ENCODE results near the gene ZNF121.
A peak's percentile ranks its signal among the peaks of the same experiment; 100 is the strongest.
"Not testable (repeated sequence)": the region's sequence is repeated elsewhere in the genome, so short reads cannot be mapped to it uniquely, and the experiment has no call there.

The ZNF121 gene

GRCh38 chr19:9584073-9584833 lies at the start of gene ZNF121:
Gene ZNF121, minus strand, starts transcription at chr19:9584504. Its CDS starts 16,407 bp downstream, at chr19:9568097.
- peak; percentile 98 for DNase-seq

GRCh38 chr19:9627856-9628255 lies 43.6 kb upstream of the ZNF121 start:
- no peak for DNase-seq

GRCh38 chr19:9622531-9622930 lies 38.2 kb upstream of the ZNF121 start:
- DNase-seq, result no peak

DNA sequence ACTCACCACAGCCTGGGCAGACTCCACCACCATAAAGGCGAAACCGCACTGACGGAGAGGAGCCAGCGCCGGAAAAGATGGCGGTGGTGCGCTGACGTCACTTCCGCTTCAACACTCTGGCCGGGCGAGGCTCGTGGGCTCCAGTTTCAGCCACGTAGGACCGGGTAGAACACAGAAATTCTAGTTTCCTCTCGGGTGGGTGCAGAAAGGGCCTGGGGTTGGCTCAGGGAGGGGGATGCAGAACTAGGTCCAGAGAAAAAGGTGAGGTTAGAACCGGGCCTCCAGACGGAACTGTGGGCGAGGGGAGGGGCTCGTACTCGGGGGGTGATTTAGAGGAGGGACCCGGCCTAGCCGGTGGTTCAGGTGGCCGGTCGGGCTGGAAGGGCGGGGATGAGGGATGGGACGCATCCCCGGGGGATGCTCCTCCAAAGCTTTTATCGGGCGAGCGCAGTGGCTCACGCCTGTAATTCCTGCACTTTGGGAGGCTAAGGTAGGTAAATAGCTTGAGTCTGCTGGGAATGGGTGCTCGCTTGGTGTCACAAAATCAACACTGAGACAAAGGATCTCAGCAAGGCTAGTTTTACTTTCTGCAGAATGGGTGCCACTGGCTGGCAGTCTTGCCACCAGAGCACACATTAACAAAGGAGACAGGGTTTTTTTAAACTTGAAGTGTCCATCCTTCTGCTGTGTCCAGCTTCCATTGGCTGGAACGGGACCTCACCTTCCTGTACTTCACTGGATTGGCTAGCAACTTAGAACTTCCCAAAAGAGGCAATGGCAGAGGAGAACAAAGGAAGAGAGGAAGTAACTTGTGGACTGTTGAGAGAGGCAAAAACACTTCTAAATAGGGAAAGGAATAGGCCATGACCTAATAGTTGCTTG lies 37.1 kb upstream of the ZNF121 start, which contains the start of gene ZNF561:
Gene ZNF561 (minus strand): TSS at position 77 of the 882 bp plus-strand sequence. CDS start 1,776 bp downstream, outside the sequence.
- peak; percentile 97 for DNase-seq

GRCh38 chr19:9620842-9621155 lies 36.5 kb upstream of the ZNF121 start:
- no peak for DNase-seq

DNA sequence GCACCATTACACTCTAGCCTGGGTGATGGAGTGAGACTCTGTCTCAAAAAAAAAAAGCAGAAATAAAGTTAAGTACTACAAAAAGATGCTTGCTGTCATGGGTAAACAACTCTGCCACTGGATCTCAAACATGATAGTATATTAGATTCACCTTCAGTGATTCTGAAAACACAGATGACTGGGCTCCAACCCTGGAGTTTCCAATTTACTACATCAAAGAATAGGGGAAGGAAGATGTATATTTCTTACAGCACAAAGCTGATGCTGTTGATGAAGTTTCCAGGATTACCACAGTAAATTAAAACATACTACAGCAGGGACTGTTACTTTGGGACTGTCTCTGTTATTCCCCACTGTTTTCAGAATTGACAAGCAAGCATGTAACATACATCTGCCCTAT lies 31.5 kb upstream of the ZNF121 start:
- no peak for DNase-seq

DNA sequence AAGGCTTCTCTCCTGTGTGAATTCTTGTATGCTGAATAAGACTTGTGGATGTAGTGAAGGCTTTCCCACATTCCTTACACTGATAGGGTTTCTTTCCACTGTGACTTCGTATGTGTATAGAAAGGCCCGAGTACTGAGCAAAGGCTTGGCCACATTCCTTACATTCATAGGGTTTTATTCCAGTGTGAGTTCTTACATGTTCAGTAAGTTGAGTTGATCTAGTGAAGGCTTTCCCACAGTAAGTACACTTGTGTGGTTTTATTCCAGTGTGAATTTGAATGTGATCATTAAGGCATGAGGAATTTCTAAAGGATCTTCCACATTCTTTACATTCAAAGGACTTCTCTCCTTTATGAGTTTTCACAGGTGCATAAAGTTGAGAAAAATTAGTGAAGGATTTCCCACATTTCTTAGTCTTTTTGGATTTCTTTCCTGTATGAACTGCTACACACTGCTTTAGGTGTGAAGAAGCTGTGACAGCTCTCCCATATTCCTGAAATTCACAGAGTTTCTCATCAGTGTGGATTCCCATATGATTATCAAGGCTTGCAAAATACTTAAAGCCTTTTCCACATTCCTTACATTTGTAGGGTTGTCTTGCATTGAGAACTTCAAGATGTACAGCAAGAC lies 26.3 kb upstream of the ZNF121 start:
- DNase-seq, result no peak

DNA sequence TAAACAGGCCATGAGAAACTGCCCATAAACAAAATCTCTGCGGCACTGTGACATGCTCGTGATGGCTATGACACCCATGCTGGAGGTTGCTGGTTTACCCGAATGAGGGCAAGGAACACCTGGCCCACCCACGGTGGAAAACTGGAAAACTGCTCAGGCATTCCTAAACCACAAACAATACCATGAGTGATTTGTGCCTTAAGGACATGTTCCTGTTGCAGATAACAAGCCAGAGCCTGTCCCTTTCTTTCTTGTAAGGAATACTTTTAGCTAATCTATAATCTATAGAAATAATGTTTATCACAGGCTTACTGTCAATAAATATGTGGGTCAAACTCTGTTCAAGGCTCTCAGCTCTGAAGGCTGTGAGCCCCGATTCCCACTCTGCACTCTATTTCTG lies 24.6 kb upstream of the ZNF121 start:
- no peak for DNase-seq

- DNase-seq, result no peak
Observed at GRCh38 chr19:9597027-9597426, 12.7 kb upstream of the ZNF121 start.

DNA sequence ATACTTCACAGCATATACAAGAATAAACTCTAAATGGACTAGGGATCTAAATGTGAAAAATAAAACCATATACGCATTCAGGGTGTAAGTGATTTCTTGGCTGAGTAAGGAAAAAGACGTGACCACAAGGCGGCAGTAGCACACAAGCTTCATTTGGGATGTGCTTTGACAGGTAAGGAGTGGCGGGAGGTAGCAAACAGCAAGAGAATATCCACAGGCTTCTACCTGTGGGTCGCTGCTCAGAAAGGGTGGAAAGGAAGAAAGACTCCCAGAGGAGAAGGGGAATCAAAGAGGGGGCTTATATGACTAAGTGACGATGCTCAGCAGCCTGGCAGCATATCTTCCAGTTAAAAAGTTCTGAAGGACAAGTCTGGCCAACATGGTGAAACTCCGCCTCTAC lies 2.5 kb upstream of the ZNF121 start:
- DNase-seq, result peak; percentile 62

DNA sequence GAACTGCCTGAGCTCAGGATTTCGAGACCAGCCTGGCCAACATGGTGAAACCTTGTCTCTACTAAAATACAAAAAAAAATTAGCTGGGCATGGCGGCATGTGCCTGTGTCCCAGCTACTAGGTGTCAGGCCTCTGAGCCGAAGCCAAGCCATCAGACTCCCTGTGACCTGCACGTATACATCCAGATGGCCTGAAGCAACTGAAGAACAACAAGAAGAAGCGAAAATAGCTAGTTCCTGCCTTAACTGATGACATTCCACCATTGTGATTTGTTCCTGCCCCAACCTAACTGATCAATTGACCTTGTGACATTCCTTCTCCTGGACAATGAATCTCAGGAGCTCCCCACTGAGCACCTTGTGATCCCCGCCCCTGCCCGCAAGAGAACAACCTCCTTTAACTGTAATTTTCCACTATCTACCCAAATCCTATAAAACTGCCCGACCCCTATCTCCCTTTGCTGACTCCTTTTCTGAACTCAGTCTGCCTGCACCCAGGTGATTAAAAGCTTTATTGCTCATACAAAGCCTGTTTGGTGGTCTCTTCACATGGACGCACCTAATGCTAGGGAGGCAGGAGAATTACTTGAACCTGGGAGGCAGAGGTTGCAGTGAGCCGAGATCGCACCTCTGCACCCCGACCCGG lies 2.1 kb downstream of the ZNF121 start:
- not testable (repeated sequence) for DNase-seq

- no peak for DNase-seq
Observed at GRCh38 chr19:9580728-9581127, 3.6 kb downstream of the ZNF121 start.

DNA sequence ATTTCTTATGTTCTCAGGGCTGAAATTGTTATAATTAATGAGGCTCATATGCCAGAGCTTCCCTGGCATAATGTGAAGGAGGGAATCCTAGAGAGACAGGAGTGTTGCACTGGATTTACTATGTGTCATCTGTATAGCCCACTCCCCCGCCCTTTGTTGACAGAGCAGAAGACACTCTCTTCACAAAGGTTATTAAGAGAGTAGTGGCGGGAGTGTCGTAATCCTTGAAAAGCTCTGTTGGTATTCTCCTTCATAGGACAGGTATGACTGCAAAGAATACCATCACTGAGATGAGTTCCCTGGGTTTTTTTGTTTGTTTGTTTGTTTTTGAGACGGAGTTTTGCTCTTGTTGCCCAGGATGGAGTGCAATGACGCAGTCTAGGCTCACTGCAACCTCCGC lies 14.0 kb downstream of the ZNF121 start:
- DNase-seq, result no peak

DNA sequence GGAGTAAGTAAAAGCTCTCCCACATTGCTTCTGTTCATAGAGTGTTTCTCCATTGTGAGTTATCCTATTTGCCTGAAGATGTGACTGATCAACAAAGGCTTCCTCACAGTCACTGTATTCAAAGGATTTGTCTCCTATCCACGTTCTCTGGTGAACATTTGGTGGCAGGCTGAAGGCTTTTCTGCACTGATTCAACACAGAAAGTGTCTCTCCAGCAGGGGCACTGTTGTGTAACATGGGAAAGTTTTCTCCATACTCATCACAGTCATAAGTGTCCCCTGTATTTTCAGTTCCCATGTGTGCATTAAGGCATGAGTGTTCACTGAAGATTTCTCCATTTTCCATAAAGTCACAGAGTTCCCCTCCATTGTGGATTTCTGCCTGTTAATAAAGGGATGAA lies 17.6 kb downstream of the ZNF121 start:
- DNase-seq, result no peak

DNA sequence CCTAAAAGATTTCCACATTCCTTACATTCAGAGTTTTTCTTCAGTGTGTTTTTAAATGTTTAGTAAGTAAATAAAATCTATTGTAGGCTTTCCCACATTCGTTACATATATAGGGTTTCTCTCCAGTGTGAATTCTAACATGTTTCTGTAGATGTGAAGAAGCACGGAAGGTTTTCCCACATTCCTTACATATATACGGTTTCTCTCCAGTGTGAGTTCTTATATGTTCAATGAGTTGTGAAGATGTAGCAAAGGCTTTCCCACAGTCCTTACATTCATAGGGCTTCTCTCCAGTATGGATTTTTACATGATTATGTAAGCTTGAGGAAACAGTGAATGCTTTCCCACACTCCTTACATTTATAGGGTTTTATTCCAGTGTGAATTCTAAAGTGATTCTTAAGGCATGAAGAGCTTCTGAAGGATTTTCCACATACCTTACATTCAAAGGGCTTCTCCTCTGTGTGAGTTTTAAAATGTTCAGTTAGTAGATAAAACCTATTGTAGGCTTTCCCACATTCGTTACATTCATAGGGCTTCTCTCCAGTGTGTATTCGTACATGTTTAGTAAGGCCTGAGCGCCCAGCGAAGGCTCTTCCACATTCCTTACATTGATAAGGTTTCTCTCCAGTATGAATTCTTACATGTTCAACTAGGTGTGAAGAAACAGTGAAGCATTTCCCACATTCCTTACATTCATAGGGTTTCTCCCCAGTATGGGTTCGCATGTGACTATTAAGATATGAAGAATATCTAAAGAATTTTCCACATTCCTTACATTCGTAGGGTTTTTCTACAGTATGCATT lies 18.2 kb downstream of the ZNF121 start:
- DNase-seq, result no peak

DNA sequence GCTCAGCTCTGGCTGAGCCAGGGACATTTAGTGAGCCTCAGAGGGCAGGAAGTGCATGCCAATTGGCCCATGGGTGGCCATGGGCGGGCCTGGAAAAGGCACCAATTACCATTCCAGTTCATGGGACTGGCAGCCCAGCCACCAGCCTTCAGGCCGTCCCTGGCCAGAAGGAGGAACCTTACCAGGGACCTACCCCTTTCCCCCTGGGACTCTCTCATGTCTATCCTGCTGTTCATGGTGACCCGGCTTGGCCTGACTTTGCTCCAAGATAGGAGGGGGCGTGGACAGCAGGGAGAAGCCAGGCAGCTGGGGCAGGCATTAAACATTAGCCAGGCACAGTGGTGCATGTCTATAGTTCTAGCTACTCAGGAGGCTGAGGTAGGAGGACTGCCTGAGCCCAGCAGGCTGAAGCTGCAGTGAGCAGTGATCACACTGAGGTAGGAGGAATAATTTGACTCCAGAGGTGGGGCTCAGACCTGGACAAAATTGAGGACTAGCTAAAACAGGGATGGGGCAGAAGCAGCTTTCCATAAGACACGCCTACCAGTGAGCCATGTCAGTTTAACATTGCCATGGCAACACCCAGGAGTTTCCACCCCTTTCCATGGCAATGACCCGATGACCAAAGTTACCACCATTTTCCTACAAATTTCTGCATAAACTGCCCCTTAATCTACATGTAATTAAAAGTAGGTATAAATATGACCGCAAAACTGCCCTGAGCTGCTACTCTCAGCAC lies 31.6 kb downstream of the ZNF121 start:
- no peak for DNase-seq

DNA sequence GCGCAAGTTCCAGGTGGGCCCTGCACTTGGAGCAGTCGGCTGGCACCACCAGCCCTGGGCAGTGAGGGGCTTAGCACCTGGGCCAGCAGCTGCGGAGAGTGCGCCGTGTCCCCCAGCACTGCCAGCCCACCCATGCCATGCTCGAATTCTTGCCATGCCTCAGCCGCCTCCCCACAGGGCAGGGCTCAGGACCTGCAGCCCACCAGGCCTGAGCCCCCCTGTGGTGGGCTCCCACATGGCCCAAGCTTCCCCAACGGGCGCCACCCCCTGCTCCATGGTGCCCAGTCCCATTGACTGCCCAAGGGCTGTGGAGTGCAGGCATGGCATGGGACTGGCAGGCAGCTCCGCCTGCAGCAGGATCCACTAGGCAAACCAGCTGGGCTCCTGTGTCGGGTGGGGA lies 36.4 kb downstream of the ZNF121 start:
- no peak for DNase-seq

DNA sequence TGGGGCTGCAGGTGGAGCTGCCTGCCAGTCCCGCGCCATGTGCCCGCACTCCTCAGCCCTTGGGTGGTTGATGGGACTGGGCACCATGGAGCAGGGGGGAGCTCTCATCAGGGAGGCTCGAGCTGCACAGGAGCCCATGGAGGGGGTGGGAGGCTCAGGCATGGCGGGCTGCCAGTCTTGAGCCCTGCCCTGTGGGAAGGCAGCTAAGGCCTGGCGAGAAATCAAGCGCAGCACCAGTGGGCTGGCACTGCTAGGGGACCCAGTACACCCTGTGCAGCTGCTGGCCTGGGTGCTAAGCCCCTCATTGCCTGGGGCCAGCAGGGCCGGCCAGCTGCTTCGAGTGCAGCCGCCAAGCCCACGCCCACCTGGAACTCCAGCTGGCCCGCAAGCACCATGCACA lies 43.0 kb downstream of the ZNF121 start:
- not testable (repeated sequence) for DNase-seq

DNA sequence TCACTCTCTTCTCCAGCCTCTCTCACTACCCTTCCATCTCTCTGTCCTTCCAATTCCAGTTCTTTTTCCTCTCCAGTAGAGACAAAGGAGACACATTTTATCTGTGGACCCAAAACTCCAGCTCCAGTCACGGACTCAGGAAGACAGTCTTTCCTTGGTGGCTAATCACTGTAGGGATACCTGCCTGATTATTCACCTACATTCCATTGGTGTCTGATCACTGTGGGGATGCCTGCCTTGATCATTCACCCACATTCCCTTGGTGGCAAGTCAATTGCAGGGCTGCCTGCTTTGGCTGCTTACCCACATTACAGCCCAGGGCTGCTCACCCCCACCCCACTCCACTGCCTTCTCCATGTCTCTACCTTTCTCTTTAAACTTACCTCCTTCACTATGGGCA lies 44.4 kb downstream of the ZNF121 start:
- not testable (repeated sequence) for DNase-seq

DNA sequence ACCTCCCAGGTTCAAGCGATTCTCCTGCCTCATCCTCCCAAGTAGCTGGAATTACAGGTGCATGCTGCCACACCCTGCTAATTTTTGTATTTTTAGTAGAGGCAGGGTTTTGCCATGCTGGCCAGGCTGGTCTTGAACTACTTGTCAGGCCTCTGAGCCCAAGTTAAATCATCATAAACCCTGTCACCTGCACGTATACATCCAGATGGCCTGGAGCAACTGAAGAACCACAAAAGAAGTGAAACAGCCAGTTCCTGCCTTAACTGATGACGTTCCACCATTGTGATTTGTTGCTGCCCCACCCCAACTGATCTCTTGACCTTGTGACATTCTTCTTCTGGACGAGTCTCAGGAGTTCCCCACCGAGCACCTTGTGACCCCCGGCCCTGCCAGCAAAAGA lies 45.1 kb downstream of the ZNF121 start:
- DNase-seq, result not testable (repeated sequence)
